SKM-1 (cell line): ENCODE data around the gene CLDN34.

Source experiments
- DNase-seq: peaks from one replicate; lab custom pipeline; 2025; ENCODE audit not compliant: unreplicated experiment; lab: John Stamatoyannopoulos, UW

The CLDN34 gene

GRCh38 chrX:9980401-9980800, 13.2 kb downstream of the CLDN34 start:
- no peak for DNase-seq

GRCh38 chrX:9980927-9981326, 13.8 kb downstream of the CLDN34 start:
- DNase-seq: no peak

- no peak for DNase-seq
These were observed 16.3 kb downstream of the CLDN34 start for GRCh38 chrX:9983441-9983840.

- DNase-seq: no peak
These were observed 16.7 kb downstream of the CLDN34 start for GRCh38 chrX:9983846-9984245.

- no peak for DNase-seq
These were observed 21.6 kb downstream of the CLDN34 start for GRCh38 chrX:9988762-9989161.

- DNase-seq: no peak
These were observed 24.9 kb downstream of the CLDN34 start for GRCh38 chrX:9992061-9992460.

GRCh38 chrX:9992724-9993123, 25.6 kb downstream of the CLDN34 start:
- DNase-seq: no peak

GRCh38 chrX:9995855-9996339, 28.7 kb downstream of the CLDN34 start:
- DNase-seq: peak; percentile 6

GRCh38 chrX:9997041-9997440, 29.9 kb downstream of the CLDN34 start:
- DNase-seq: no peak

GRCh38 chrX:9997524-9997923, 30.4 kb downstream of the CLDN34 start:
- DNase-seq: no peak

GRCh38 chrX:10001496-10001895, 34.3 kb downstream of the CLDN34 start:
- DNase-seq: no peak

GRCh38 chrX:10004832-10005475, 37.8 kb downstream of the CLDN34 start:
- DNase-seq: no peak

- no peak for DNase-seq
These were observed 38.9 kb downstream of the CLDN34 start for GRCh38 chrX:10006086-10006485.

- no peak for DNase-seq
These were observed 39.6 kb downstream of the CLDN34 start for GRCh38 chrX:10006770-10007169.

- no peak for DNase-seq
These were observed 40.5 kb downstream of the CLDN34 start for GRCh38 chrX:10007621-10008020.

- no peak for DNase-seq
These were observed 41.4 kb downstream of the CLDN34 start for GRCh38 chrX:10008483-10009056.

GRCh38 chrX:10009741-10010140, 42.6 kb downstream of the CLDN34 start:
- DNase-seq: no peak

GRCh38 chrX:10010686-10011085, 43.5 kb downstream of the CLDN34 start:
- no peak for DNase-seq

GRCh38 chrX:10011261-10011931, 44.2 kb downstream of the CLDN34 start:
- DNase-seq: no peak

- no peak for DNase-seq
These were observed 44.8 kb downstream of the CLDN34 start for GRCh38 chrX:10011991-10012390.

- DNase-seq: no peak
These were observed 47.5 kb downstream of the CLDN34 start for GRCh38 chrX:10014462-10015354.
